Measurements from ENCODE around the gene EID2B. TPM values are rescaled to one million over a fixed set of nuclear protein-coding genes. Genes with fewer than 3 reads are reported as not detected.

EID2B gene, protein sequence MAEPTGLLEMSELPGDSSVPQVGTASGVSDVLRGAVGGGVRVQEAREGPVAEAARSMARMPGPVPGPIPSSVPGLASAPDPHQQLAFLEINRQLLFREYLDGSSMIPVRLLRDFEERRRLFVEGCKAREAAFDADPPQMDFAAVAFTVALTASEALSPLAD
- 2.4 TPM for total RNA-seq

DNA sequence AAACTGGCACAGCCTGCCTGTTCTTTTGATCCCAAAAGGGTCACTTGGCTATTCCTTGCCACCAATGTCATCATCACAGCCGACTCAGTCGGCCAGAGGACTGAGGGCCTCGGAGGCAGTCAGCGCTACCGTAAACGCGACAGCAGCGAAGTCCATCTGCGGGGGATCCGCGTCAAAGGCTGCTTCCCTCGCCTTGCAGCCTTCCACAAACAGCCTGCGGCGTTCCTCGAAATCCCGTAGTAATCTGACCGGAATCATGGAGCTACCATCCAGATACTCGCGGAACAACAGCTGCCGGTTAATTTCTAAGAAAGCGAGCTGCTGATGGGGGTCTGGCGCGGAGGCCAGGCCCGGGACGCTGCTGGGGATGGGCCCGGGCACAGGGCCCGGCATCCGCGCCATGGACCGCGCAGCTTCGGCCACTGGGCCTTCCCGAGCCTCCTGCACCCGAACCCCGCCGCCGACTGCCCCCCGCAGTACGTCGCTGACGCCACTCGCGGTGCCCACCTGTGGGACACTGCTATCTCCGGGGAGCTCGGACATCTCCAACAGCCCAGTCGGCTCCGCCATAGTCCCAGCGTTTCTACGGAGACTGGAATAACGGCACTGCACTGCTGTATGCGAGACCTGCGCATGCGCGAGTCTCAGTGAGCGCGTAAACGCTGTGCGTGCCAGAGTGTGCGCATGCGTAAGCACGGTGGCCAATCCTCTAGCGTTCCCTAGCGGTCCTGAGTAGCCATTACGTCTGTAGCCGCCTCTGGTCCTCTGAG, at the start of gene EID2B:
EID2B (minus strand) TSS at position 620 of the 770 bp plus-strand sequence; CDS start at position 570, 50 bp downstream.
- peak; percentile 95 for DNase-seq (ENCODE audit: low spot score)

DNA sequence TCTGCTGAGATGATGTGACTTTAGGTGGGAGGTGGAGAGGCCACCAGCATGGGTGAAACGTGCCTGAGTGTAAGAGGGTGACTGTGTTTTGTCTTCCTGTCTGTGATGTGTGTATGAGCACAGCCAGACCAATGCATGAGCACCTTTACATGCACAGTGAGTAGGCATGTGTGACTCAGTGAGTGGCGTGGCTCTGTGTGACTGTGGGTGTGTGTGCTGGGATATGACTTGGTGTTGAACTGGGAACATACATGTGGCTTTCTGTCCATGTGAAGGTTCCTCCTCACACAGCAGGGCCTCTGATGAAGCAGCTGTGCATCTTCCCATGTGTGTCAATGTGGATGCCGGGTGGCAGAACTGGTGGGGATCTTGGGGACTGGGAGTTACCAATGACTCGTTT, 49.8 kb upstream of the EID2B start:
- no peak for DNase-seq (ENCODE audit: low spot score)

DNA sequence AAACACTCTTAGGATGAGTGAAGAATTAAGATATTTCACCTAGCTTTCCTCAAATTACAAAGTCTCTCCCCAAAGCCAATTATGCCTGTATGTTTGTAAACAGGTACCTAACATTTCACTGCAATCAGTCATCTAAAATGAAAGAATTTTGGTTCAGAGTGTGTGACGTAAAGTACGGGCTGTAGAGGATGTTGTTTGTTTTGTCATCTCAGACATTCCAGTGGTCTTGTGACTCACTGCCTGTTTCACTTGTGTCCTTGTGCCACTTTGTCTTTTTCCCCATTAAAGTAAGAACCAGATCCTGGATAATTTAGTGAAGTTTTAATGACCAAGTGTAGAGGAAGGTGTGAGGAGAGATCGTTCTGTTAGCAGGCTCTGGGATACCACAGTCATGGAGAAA, 36.0 kb upstream of the EID2B start:
- no peak for DNase-seq (ENCODE audit: low spot score)

DNA sequence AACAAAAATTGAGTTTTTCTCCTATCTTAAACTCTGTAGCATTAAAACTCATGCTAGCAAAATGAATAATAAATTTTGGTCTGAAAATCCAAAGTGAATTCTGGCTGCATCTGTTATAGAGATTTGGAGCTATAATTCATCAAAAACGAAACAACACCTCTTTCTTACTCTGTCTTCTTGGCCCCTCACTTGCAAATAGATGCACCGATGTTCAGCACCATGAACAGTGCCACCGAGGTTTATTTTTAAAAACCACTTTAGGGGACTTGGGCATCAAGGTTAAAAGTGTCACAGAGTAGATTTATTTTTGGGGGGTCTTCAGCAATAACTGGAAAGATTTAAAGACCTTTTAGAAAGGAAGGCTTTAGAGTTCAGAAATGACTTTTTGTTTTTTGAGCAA, 33.4 kb upstream of the EID2B start:
- DNase-seq (ENCODE audit: low spot score), result no peak

DNA sequence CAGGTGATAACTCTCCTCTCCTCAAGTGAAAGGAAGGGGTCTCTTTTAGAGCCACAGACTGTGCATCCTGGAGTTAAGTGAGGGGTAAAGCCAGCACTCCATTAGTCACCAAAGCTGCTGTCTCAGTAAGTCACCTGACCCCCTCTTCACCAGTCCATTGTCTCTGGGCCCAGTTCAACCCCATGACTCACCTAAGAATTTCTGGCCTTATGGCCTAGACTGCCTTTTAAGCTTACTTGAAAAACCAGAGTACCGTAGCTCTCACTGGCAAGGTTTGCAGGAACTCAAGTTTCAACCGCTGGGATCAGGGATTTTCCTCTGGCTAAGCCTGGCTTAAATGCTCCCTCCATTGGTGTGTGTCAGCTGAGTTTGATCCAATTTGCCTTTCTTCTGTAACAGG, 30.8 kb upstream of the EID2B start:
- no peak for DNase-seq (ENCODE audit: low spot score)

- no peak for DNase-seq (ENCODE audit: low spot score)
These were observed 26.0 kb upstream of the EID2B start for GRCh38 chr19:39558624-39559117.

DNA sequence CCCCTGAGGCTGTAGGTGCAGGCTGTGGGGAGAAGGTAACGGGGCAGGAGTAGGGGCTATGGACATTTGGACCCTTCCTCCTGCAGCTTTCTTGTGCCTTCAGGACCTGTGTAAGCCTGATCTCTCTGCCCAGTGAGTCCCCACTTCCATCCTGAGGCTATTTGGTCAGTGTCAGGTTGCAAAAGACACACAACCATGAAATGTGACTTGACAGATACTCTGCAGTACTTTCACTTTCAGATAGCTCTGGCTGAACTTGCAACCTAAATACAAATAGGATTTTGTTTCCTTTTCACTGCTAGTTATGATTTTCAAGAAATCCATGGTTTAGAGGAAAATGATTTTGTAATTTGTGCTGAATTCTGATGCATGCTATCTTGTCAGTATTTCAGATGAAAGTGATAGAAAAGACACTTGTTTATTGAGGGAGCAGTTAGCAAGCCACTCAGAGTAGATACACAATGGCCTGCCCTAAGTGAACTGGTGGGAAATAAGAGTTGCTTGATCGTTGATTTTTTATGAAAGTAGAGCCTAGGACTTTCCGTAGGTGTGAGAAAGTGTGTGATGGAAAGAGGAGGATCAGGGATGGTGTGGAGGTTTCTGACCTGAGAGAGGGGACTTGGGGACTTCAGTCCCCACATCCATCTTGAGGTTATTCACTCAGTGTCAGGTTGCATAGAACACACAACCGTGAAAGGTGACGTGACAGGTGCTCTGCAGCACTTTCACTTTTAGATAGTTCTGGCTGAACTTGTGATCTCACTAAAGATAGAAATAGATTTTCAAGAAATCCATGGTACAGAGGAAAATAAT, 25.4 kb upstream of the EID2B start:
- DNase-seq (ENCODE audit: low spot score), result no peak

GRCh38 chr19:39555883-39556282, 23.2 kb upstream of the EID2B start:
- no peak for DNase-seq (ENCODE audit: low spot score)

- DNase-seq (ENCODE audit: low spot score), result no peak
These were observed 22.2 kb upstream of the EID2B start for GRCh38 chr19:39554701-39555311.

GRCh38 chr19:39553082-39553652, 20.5 kb upstream of the EID2B start:
- DNase-seq (ENCODE audit: low spot score), result no peak

DNA sequence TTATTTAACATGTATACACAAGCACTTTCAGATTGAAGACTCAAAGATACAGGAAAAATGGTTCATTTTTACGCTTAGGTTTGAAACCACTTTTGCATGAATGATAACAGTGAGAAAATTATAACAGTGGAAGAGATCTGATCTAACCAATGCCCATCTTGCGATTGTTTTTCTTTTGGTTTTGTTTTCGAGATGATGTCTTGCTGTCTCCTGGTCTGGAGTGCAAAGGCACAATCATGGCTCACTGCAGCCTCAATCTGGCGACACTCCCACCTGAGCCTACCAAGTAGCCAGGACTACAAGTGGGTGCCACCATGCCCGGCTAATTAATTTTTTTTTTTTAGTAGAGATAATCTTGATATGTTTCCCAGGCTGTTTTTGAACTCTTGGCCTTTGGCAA, 17.5 kb upstream of the EID2B start:
- DNase-seq (ENCODE audit: low spot score), result no peak

DNA sequence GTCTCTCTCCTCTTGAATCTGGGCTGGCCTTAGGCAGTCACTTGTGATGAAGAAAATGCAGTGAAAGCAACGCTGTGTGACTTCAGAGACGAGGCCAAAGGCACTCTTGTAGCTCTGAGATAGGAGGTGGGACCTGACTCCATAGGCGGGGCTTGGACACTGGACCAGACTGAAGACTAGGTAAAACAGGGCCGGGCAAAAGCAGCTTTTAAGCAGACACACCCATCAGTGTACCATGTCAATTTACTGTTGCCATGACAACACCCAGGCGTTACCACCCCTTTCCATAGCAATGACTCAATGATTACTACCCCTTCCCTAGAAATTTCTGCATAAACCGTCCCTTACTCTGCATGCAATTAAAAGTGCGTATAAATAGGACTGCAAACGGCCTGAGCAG, 13.9 kb upstream of the EID2B start:
- DNase-seq (ENCODE audit: low spot score), result no peak

- DNase-seq (ENCODE audit: low spot score), result no peak
These were observed 12.3 kb upstream of the EID2B start for GRCh38 chr19:39544911-39545310.

DNA sequence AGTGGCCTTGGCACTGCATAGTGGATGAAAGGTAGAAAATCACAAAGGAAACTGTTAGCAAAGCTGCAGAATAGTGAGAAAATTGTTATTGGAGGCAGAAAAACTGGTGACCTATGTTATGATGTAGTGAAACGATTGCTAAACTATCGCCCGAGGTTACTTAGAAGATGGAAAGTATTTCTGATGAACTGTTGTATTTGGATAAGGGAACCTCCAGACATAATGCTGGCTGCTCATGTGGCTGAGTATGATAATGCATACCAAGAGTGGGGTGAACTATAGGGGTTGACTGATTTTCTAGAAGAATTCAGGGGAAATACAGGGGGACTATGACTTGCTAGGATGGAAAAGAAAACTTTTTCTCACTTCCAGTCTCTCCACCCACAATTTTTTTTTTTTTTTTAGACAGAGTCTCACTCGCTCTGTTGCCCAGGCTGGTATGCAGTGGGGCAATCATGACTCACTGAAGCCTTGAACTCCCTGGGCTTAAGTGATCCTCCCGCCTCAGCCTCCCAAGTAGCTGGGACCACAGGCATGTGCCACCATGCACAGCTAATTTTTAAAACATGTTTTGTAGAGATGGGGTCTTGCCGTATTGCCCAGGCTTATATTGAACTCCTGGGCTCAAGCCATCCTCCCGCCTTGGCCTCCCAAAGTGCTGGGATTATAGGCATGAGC, 11.7 kb upstream of the EID2B start:
- DNase-seq (ENCODE audit: low spot score), result no peak

- no peak for DNase-seq (ENCODE audit: low spot score)
These were observed 10.8 kb upstream of the EID2B start for GRCh38 chr19:39543477-39543857.

- no peak for DNase-seq (ENCODE audit: low spot score)
These were observed 9.6 kb upstream of the EID2B start for GRCh38 chr19:39542206-39542605.

DNA sequence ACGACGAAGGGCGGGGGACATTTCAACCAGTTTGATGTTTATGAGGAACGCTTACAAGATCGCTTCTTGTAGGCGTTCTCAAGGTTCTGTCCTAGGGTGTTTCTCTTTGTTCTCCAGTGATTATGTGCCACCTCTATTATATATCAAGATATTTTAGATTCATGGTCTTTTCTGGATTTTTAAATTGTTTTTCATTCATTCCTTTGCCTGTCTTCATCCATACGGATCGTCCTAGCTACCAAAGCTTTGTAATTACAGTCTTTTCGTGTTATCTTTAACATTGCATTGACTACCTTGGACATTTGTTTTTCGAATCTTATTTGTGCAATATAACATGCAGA, 7.7 kb upstream of the EID2B start:
- no peak for DNase-seq (ENCODE audit: low spot score)

DNA sequence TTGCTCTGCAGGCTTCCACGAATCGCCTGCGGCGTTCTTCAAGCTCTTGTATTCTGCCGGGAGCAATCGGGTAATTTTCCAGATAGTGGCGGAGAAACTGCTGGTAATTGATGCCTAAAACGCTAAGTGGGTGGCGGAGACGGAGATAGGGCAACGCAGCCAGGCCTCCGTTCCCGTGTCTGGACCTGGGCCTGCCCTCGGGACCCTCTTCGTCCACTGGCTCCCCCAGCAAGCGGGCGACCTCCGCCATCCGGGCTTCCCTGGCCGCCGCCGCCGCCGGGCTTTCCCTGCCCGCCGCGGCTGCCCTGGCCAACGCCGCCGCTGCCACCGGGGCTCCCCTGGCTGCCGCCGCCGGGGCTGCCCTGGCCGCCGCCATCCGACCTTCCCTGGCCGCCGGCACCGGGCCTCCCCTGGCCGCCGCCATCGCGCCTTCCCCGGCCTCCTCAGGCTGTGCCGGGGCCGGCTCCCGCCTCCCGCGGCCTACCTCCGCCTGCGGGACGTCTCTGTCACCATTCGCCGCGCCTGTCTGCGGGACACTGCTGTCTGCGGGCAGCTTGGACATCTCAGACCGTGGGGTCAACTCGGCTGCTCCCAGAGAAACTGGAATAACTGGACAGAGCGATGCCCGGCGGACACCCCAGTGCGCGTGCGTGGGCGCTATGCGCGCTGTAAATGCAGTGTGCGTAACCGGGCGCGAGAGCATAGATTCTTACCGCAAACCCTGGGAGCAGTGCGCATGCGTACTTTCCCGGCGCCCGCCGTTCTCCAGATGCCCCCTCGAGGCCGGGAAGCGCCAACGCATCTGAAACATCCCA, 7.1 kb upstream of the EID2B start, which contains the start of gene EID2:
EID2 (minus strand) TSS at position 644 of the 815 bp plus-strand sequence; CDS start at position 562, 82 bp downstream.
- DNase-seq (ENCODE audit: low spot score), result peak; percentile 96

DNA sequence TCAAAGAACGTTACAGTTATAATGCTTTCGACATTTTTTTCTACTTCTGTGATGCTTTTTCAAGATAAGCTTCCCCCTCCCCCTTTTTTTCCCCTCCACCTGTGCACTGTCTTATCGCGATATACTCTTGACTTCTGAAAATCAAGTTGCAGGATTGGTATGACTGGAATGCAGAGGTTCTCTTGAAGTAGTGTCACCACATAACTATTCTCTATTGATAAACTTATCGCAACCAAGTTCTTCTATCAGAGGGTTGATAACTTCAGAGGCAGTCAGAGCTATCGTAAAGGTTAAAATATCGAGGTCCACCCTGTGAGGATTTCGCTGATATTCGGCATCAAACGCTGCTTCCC, 6.5 kb upstream of the EID2B start:
- no peak for DNase-seq (ENCODE audit: low spot score)

DNA sequence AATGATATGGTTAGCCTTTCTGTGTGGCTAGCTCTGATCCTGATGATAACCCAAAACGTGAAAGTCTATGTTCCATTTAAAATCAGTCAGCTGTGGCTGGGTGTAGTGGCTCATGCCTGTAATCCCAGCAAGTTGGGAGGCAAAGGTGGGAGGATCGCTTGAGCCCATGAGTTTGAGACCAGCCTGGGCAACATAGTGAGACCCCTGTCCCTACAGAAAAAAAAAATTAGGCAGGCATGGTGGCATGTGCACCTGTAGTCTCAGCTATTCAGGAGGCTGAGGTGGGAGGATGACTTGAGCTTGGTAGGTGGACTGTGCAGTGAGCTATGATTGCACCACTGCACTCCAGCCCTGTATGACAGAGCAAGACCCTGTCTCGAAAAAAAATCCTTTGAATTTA, 1.1 kb upstream of the EID2B start:
- DNase-seq (ENCODE audit: low spot score), result no peak
